Measurements from ENCODE around the gene DSG2.

DNA sequence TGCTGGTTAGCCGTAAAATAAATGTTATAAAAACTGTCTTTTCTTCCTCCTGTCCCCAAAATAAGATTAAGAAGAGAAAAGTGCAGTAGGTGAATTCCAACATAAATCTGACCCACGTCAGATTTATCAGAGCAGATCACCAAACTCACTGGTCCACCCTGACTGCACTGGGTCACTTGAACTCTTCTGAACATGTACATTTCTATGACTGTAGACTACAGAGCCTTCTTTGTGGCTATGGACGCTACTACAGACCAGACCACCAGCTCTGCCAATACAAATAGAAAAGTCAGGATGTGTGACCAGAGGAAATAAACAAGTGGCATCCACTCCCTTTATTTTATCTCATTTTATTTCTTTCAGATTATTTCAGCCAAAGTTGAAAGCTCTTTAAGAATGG lies 11.6 kb downstream of the DSG2 start:
- TF ChIP-seq, protein P1, sequence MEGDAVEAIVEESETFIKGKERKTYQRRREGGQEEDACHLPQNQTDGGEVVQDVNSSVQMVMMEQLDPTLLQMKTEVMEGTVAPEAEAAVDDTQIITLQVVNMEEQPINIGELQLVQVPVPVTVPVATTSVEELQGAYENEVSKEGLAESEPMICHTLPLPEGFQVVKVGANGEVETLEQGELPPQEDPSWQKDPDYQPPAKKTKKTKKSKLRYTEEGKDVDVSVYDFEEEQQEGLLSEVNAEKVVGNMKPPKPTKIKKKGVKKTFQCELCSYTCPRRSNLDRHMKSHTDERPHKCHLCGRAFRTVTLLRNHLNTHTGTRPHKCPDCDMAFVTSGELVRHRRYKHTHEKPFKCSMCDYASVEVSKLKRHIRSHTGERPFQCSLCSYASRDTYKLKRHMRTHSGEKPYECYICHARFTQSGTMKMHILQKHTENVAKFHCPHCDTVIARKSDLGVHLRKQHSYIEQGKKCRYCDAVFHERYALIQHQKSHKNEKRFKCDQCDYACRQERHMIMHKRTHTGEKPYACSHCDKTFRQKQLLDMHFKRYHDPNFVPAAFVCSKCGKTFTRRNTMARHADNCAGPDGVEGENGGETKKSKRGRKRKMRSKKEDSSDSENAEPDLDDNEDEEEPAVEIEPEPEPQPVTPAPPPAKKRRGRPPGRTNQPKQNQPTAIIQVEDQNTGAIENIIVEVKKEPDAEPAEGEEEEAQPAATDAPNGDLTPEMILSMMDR (IDR thresholded peaks at IDR 0.05; ENCODE audit: poor library complexity, severe bottlenecking) = no peak
- TF ChIP-seq EZH2 (IDR thresholded peaks at IDR 0.05; ENCODE audit: borderline replicate concordance, insufficient read depth, low read length, poor library complexity, severe bottlenecking) (no peak), SMC3 (conservative IDR thresholded peaks at IDR 0.05; ENCODE audit: poor library complexity) (no peak), POLR2AphosphoS5 (IDR thresholded peaks at IDR 0.05) (no peak), TAF1 (IDR thresholded peaks at IDR 0.05; ENCODE audit: low read depth) (no peak), RAD21 (conservative IDR thresholded peaks at IDR 0.05) (no peak), REST (IDR thresholded peaks at IDR 0.05; ENCODE audit: borderline replicate concordance) (no peak), EP300 (conservative IDR thresholded peaks at IDR 0.05; ENCODE audit: poor library complexity, severe bottlenecking) (no peak), MXI1 (conservative IDR thresholded peaks at IDR 0.05; ENCODE audit: poor library complexity, severe bottlenecking) (no peak)
